ENCODE data around the gene LRBA.

LRBA gene

GRCh38 chr4:150332961-150333360, 682.1 kb downstream of the LRBA start:
- no peak overlapping the region for H3K9ac ChIP-seq (ENCODE audit: low read length)
- H3K4me3 ChIP-seq (ENCODE audit: low read length): no peak overlapping the region
- H3K27me3 ChIP-seq (replicated peaks; ENCODE audit: insufficient read depth, low read length): no peaks in the 10 kb centered on the region
- no peak overlapping the region for H3K27ac ChIP-seq (ENCODE audit: low read length)
- H2AFZ ChIP-seq (ENCODE audit: low read length): no peak overlapping the region
- TF ChIP-seq CTCF (IDR thresholded peaks at IDR 0.05; ENCODE audit: low read length) (no peak), EZH2 (optimal IDR thresholded peaks at IDR 0.05; ENCODE audit: low read depth, low read length) (no peak), EZH2phosphoT487 (IDR thresholded peaks at IDR 0.05; ENCODE audit: low read length) (no peak)
- DNase-seq: no peak
- H3K4me2 ChIP-seq (ENCODE audit: low read depth, low read length): no peak overlapping the region
- H3K9me3 ChIP-seq (replicated peaks; ENCODE audit: insufficient read depth, low read length): no peaks in the 10 kb centered on the region
- H3K79me2 ChIP-seq (ENCODE audit: low read length): no peaks in the 10 kb centered on the region
- no peaks in the 10 kb centered on the region for H3K36me3 ChIP-seq (replicated peaks; ENCODE audit: insufficient read depth, low read length)
- H3F3A ChIP-seq (ENCODE audit: insufficient read depth, low read length): no peaks in the 10 kb centered on the region
- no peaks in the 10 kb centered on the region for H3K4me1 ChIP-seq (ENCODE audit: low read length)
- H4K20me1 ChIP-seq (ENCODE audit: insufficient read depth, low read length): no peaks in the 10 kb centered on the region
- no peaks in the 10 kb centered on the region for H3K9me2 ChIP-seq (replicated peaks; ENCODE audit: insufficient read depth, low read length)

GRCh38 chr4:150332086-150332485, 683.0 kb downstream of the LRBA start:
- no peak for DNase-seq
- H2AFZ ChIP-seq (ENCODE audit: low read length): no peak overlapping the region
- H3K36me3 ChIP-seq (replicated peaks; ENCODE audit: insufficient read depth, low read length): no peaks in the 10 kb centered on the region
- no peaks in the 10 kb centered on the region for H3K27me3 ChIP-seq (replicated peaks; ENCODE audit: insufficient read depth, low read length)
- no peaks in the 10 kb centered on the region for H3K9me3 ChIP-seq (replicated peaks; ENCODE audit: insufficient read depth, low read length)
- no peak for TF ChIP-seq EZH2phosphoT487 (IDR thresholded peaks at IDR 0.05; ENCODE audit: low read length)
- TF ChIP-seq CTCF (IDR thresholded peaks at IDR 0.05; ENCODE audit: low read length): no peak
- TF ChIP-seq EZH2 (optimal IDR thresholded peaks at IDR 0.05; ENCODE audit: low read depth, low read length): no peak
- H3K4me2 ChIP-seq (ENCODE audit: low read depth, low read length): no peak overlapping the region
- H3F3A ChIP-seq (ENCODE audit: insufficient read depth, low read length): no peaks in the 10 kb centered on the region
- no peaks in the 10 kb centered on the region for H3K79me2 ChIP-seq (ENCODE audit: low read length)
- 0 out of 2 replicates have a peak, but pooled peaks cover under 1% of the 10 kb centered on the region for H3K4me1 ChIP-seq (ENCODE audit: low read length)
- H3K27ac ChIP-seq (ENCODE audit: low read length): no peak overlapping the region
- no peaks in the 10 kb centered on the region for H3K9me2 ChIP-seq (replicated peaks; ENCODE audit: insufficient read depth, low read length)
- no peak overlapping the region for H3K4me3 ChIP-seq (ENCODE audit: low read length)
- H4K20me1 ChIP-seq (ENCODE audit: insufficient read depth, low read length): no peaks in the 10 kb centered on the region
- H3K9ac ChIP-seq (ENCODE audit: low read length): no peak overlapping the region

- no peak overlapping the region for H2AFZ ChIP-seq (ENCODE audit: low read length)
- no peak overlapping the region for H3K9ac ChIP-seq (ENCODE audit: low read length)
- no peaks in the 10 kb centered on the region for H3K79me2 ChIP-seq (ENCODE audit: low read length)
- no peaks in the 10 kb centered on the region for H3K36me3 ChIP-seq (replicated peaks; ENCODE audit: insufficient read depth, low read length)
- no peaks in the 10 kb centered on the region for H3K9me2 ChIP-seq (replicated peaks; ENCODE audit: insufficient read depth, low read length)
- TF ChIP-seq EZH2 (optimal IDR thresholded peaks at IDR 0.05; ENCODE audit: low read depth, low read length) (no peak), EZH2phosphoT487 (IDR thresholded peaks at IDR 0.05; ENCODE audit: low read length) (no peak), CTCF (IDR thresholded peaks at IDR 0.05; ENCODE audit: low read length) (no peak)
- peaks cover 21% of the 10 kb centered on the region for H3K4me1 ChIP-seq (ENCODE audit: low read length)
- no peaks in the 10 kb centered on the region for H3K9me3 ChIP-seq (replicated peaks; ENCODE audit: insufficient read depth, low read length)
- DNase-seq: no peak
- H4K20me1 ChIP-seq (ENCODE audit: insufficient read depth, low read length): peaks cover 6% of the 10 kb centered on the region; the same call in 1 of the 2 replicates
- no peak overlapping the region for H3K27ac ChIP-seq (ENCODE audit: low read length)
- 0 out of 2 replicates have a peak, but pooled peaks cover 3% of the 10 kb centered on the region for H3K27me3 ChIP-seq (replicated peaks; ENCODE audit: insufficient read depth, low read length)
- peaks cover 14% of the 10 kb centered on the region for H3F3A ChIP-seq (ENCODE audit: insufficient read depth, low read length)
- no peak overlapping the region for H3K4me3 ChIP-seq (ENCODE audit: low read length)
- H3K4me2 ChIP-seq (ENCODE audit: low read depth, low read length): no peak overlapping the region
Measured at GRCh38 chr4:150329373-150329772, 685.7 kb downstream of the LRBA start.

All from MM.1S (cell line).